Stimulated activated CD4-positive, alpha-beta T cell treated with anti-CD3 and anti-CD28 coated beads, Interleukin-12 subunit alpha, Interleukin-12 subunit beta, amount 100 ng/mL, for 24 hours (primary cell): Measurements from ENCODE around the gene NBL1.

Source experiments
- DNase-seq, 2 experiments: peaks; one replicate each; pipeline ENCODE4 v3.0.0-alpha.2; 2020; ENCODE audit warnings: low read depth in 2 of 2

NBL1 gene

GRCh38 chr1:19643602-19644394, at the start of gene NBL1:
Gene NBL1, plus strand, starts transcription at chr1:19644311. Its CDS starts 10,720 bp downstream, at chr1:19655031.
- no peak for DNase-seq

- no peak for DNase-seq
Measured at GRCh38 chr1:19596065-19596713, 47.9 kb upstream of the NBL1 start.

- peak; percentile 91 to 95 for DNase-seq
Measured at GRCh38 chr1:19596714-19597495, 47.2 kb upstream of the NBL1 start.

GRCh38 chr1:19597496-19598309, 46.4 kb upstream of the NBL1 start:
- DNase-seq = no peak

- no peak for DNase-seq
Measured at GRCh38 chr1:19599810-19600209, 44.3 kb upstream of the NBL1 start.

- no peak for DNase-seq
Measured at GRCh38 chr1:19602486-19602885, 41.6 kb upstream of the NBL1 start.

- no peak for DNase-seq
Measured at GRCh38 chr1:19605967-19606366, 38.1 kb upstream of the NBL1 start.

GRCh38 chr1:19606817-19607642, 37.1 kb upstream of the NBL1 start:
- DNase-seq = peak in 1 of 2 experiments; percentile 27

- DNase-seq = no peak
Measured at GRCh38 chr1:19608232-19608631, 35.9 kb upstream of the NBL1 start.

GRCh38 chr1:19610282-19610981, 33.7 kb upstream of the NBL1 start:
- DNase-seq = no peak

GRCh38 chr1:19612530-19612929, 31.6 kb upstream of the NBL1 start:
- DNase-seq = no peak

- DNase-seq = no peak
Measured at GRCh38 chr1:19613171-19613703, 30.9 kb upstream of the NBL1 start.

- no peak for DNase-seq
Measured at GRCh38 chr1:19615438-19615837, 28.7 kb upstream of the NBL1 start.

GRCh38 chr1:19616489-19616888, 27.6 kb upstream of the NBL1 start:
- no peak for DNase-seq

GRCh38 chr1:19617376-19617775, 26.7 kb upstream of the NBL1 start:
- DNase-seq = no peak

- DNase-seq = no peak
Measured at GRCh38 chr1:19618428-19618827, 25.7 kb upstream of the NBL1 start.

GRCh38 chr1:19619697-19620384, 24.3 kb upstream of the NBL1 start:
- DNase-seq = no peak

- DNase-seq = no peak
Measured at GRCh38 chr1:19620786-19621185, 23.3 kb upstream of the NBL1 start.

- no peak for DNase-seq
Measured at GRCh38 chr1:19621274-19621950, 22.7 kb upstream of the NBL1 start.
